Spleen (tissue), 11 donors: ENCODE results near the gene GC. TPM values are rescaled to one million over a fixed set of nuclear protein-coding genes. Genes with fewer than 3 reads are reported as not detected.

Experiments used
- DNase-seq: peaks from one replicate; pipeline ENCODE4 v3.0.0-alpha.2; 2020
- H3K27ac ChIP-seq, 8 donors: fragments of 200-600 bp; sonication (generic) in 7 of 8; 1 replicate in 4 of 8; 2 replicates in 4 of 8; pipeline versions ENCODE4 v1.5.0 to v1.8.0; 2016 to 2021; ENCODE audit warnings: inconsistent platforms in 4 of 8, mild to moderate bottlenecking in 4 of 8, moderate library complexity in 1 of 8
- H3K27me3 ChIP-seq, 7 donors: fragments of 200-600 bp; sonication (generic) in 6 of 7; replicated peaks in 1 of 7; 1 replicate in 4 of 7; 2 replicates in 3 of 7; pipeline versions ENCODE4 v1.5.0 to v1.8.0; 2016 to 2021; ENCODE audit warnings: inconsistent platforms in 3 of 7, mild to moderate bottlenecking in 1 of 7
- H3K36me3 ChIP-seq, 6 donors: fragments of 200-600 bp; sonication (generic) in 5 of 6; 1 replicate in 4 of 6; 2 replicates in 2 of 6; pipeline versions ENCODE4 v1.5.0 to v1.8.0; 2016 to 2021; ENCODE audit warnings: inconsistent platforms in 2 of 6
- H3K4me1 ChIP-seq, 6 donors: fragments of 200-600 bp; sonication (generic) in 5 of 6; 1 replicate in 3 of 6; 2 replicates in 3 of 6; pipeline versions ENCODE4 v1.5.0 to v1.8.0; 2016 to 2021; ENCODE audit warnings: inconsistent platforms in 3 of 6
- H3K4me3 ChIP-seq, 8 donors: fragments of 200-600 bp; sonication (generic) in 7 of 8; 1 replicate in 4 of 8; 2 replicates in 4 of 8; pipeline versions ENCODE4 v1.5.0 to v1.8.0; 2016 to 2021; ENCODE audit warnings: inconsistent platforms in 4 of 8, mild to moderate bottlenecking in 4 of 8, moderate library complexity in 2 of 8
- H3K9me3 ChIP-seq, 8 donors: fragments of 200-600 bp; sonication (generic) in 7 of 8; 1 replicate in 4 of 8; 2 replicates in 4 of 8; pipeline versions ENCODE4 v1.5.0 to v1.8.0; 2016 to 2021; ENCODE audit warnings: inconsistent platforms in 4 of 8
- CTCF ChIP-seq, 11 experiments: fragments of 200-600 bp in 7 of 11; fragments of 450-650 bp in 4 of 11; sonication (generic) in 4 of 11; IDR thresholded peaks in 8 of 11; conservative IDR thresholded peaks in 3 of 11; 1 replicate in 7 of 11; 2 replicates in 4 of 11; pipeline versions ENCODE4 v1.4.0 to v1.8.0; 2016 to 2021; ENCODE audit warnings: antibody characterized with exemption in 11 of 11, inconsistent platforms in 4 of 11, mild to moderate bottlenecking in 1 of 11
- POLR2A ChIP-seq, 3 donors: fragments of 450-650 bp; IDR thresholded peaks; one replicate each; pipeline ENCODE4 v1.5.1; 2017; ENCODE audit warnings: antibody characterized with exemption in 3 of 3, mild to moderate bottlenecking in 1 of 3
- POLR2AphosphoS5 ChIP-seq, 3 donors: sonication (generic); formaldehyde crosslinking; IDR thresholded peaks; one replicate each; pipeline ENCODE4 v1.5.1; 2017; ENCODE audit warnings: antibody characterized with exemption in 3 of 3
- WGBS, 5 donors: extraction: QIAGEN DNeasy Blood & Tissue Kit in 3 of 5; methylation state at CpG; one replicate each; pipeline versions ENCODE4 v1.1.5 to v1.1.7; 2013 to 2018; 5-methylcytosine and 5-hydroxymethylcytosine counted together
- intact Hi-C: fragments of 100-400 bp; cut with DNase I; formaldehyde crosslinking; loops from one replicate; pipeline ENCODE4 v1.15.0; 2023; ENCODE audit warnings: low total_unique reads
- polyA plus RNA-seq, 3 donors: library from polyadenylated mRNA; stranded (reverse); fragments of 200-250 nt; gene quantifications; one replicate each; pipeline ENCODE4 v1.2.1, GENCODE V29; 2013
- total RNA-seq, 7 donors: library from RNA; depleted of rRNA in 3 of 7; stranded (reverse); fragments of >200 nt in 3 of 7; fragmentation: NEBNext Ultra II Directional in 4 of 7; extraction: Animal tissue kit (Norgen Biotek cat#: 25700) in 4 of 7; gene quantifications; one replicate each; pipeline versions ENCODE4 v1.1.0 to v1.2.1, GENCODE V29; 2016 to 2021
- donor health status: healthy with polysubstance abuse.
- donor health status: DM: no; HTN: no; CAD: no; lungs with moderate emphysema.
- donor health status: DM: no; HTN: no; CAD: no.
- donor health status: Bipolar disorder and iron deficiency.
- donor health status: healthy.
- donor health status: DM: no; HTN: no; CAD: no.
- donor health status: DM: yes; HTN: yes; CAD: no.

The GC gene
- total and polyA plus RNA-seq, 10 donors, result 1.0 TPM; not detected in 9

GRCh38 chr4:71784569-71785197, 804 bp upstream of the GC start:
- H3K27ac ChIP-seq, result no peak overlapping the region
- no peaks in the 10 kb centered on the region for H3K36me3 ChIP-seq
- DNase-seq, result no peak
- no peak overlapping the region for H3K4me3 ChIP-seq
- no peak for TF ChIP-seq POLR2AphosphoS5 (IDR thresholded peaks at IDR 0.05)
- TF ChIP-seq POLR2A (IDR thresholded peaks at IDR 0.05), result no peak
- TF ChIP-seq CTCF (IDR thresholded peaks at IDR 0.05 in 8 of 11, conservative IDR thresholded peaks at IDR 0.05 in 3 of 11), result no peak
- H3K9me3 ChIP-seq, result no peaks in the 10 kb centered on the region
- H3K27me3 ChIP-seq, result no peaks in the 10 kb centered on the region
- peaks cover 0 to 12% (median 0%) of the 10 kb centered on the region in 6 donors for H3K4me1 ChIP-seq
- intact Hi-C loops, result no loop called here

- Histone ChIP-seq H3K9me3 (no peaks in the 10 kb centered on the region), H3K27ac (no peak overlapping the region), H3K4me1 (peaks cover 0 to 5% (median 0%) of the 10 kb centered on the region in 6 donors), H3K27me3 (peaks cover 0 to 4% (median 0%) of the 10 kb centered on the region in 7 donors), H3K4me3 (no peak overlapping the region), H3K36me3 (no peaks in the 10 kb centered on the region)
- intact Hi-C loops, result no loop called here
- TF ChIP-seq POLR2AphosphoS5 (IDR thresholded peaks at IDR 0.05), result no peak
- TF ChIP-seq POLR2A (IDR thresholded peaks at IDR 0.05), result no peak
- DNase-seq, result no peak
These were observed 6.0 kb downstream of the GC start for GRCh38 chr4:71777891-71778290.

DNA sequence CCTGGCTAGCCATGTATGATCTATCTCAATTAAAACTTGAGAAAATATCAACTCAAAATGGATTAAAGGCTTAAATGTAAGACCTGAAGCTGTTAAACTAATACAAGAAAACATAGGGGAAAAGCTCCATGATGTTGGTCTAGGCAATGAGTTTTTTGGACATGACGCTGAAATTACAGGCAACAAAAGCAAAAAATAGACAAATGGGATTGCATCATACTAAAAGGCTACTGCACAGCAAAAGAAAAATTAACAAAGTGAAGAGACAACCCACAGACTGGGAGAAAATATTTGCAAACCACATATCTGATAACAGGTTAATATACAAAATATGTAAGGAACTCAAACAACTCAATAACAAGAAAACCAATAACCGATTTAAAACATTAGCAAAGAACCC, 8.4 kb downstream of the GC start:
- intact Hi-C loops, result no loop called here
- peaks cover 0 to 13% (median 0%) of the 10 kb centered on the region in 6 donors for H3K4me1 ChIP-seq
- 88 to 96% (median 93%) methylated on average over 2 of the region's 2 CpGs for WGBS, 5 donors
- DNase-seq, result no peak
- H3K9me3 ChIP-seq, result no peaks in the 10 kb centered on the region
- H3K27me3 ChIP-seq, result peaks cover 0 to 4% (median 0%) of the 10 kb centered on the region in 7 donors
- no peak overlapping the region for H3K4me3 ChIP-seq
- TF ChIP-seq POLR2AphosphoS5 (IDR thresholded peaks at IDR 0.05), result no peak
- no peak for TF ChIP-seq POLR2A (IDR thresholded peaks at IDR 0.05)
- TF ChIP-seq CTCF (IDR thresholded peaks at IDR 0.05 in 8 of 11, conservative IDR thresholded peaks at IDR 0.05 in 3 of 11), result no peak
- H3K36me3 ChIP-seq, result no peaks in the 10 kb centered on the region
- H3K27ac ChIP-seq, result no peak overlapping the region

- no peaks in the 10 kb centered on the region for H3K9me3 ChIP-seq
- H3K27ac ChIP-seq, result no peak overlapping the region
- no peak overlapping the region for H3K4me3 ChIP-seq
- H3K36me3 ChIP-seq, result no peaks in the 10 kb centered on the region
- DNase-seq, result no peak
- 63 to 83% (median 68%) methylated on average over 3 of the region's 3 CpGs for WGBS, 5 donors
- TF ChIP-seq CTCF (IDR thresholded peaks at IDR 0.05 in 8 of 11, conservative IDR thresholded peaks at IDR 0.05 in 3 of 11), result no peak
- TF ChIP-seq POLR2A (IDR thresholded peaks at IDR 0.05), result no peak
- H3K4me1 ChIP-seq, result peaks cover 0 to 8% (median 0%) of the 10 kb centered on the region in 6 donors
- peaks cover 0 to 4% (median 0%) of the 10 kb centered on the region in 7 donors for H3K27me3 ChIP-seq
- intact Hi-C loops, result no loop called here
These were observed 9.7 kb downstream of the GC start for GRCh38 chr4:71774136-71774535.
